NCI-H82 treated with DMSO at 0.1 percent for 48 hours (cell line): Measurements from ENCODE around the gene MTHFD1.

ENCODE experiments used
- DNase-seq: peaks from one replicate; lab custom pipeline; 2025; ENCODE audit not compliant: unreplicated experiment; lab: John Stamatoyannopoulos, UW

The MTHFD1 gene

GRCh38 chr14:64444984-64445845, 57.1 kb downstream of the MTHFD1 start:
- DNase-seq: no peak

- DNase-seq: no peak
These were observed 59.9 kb downstream of the MTHFD1 start for GRCh38 chr14:64447876-64448670.

DNA sequence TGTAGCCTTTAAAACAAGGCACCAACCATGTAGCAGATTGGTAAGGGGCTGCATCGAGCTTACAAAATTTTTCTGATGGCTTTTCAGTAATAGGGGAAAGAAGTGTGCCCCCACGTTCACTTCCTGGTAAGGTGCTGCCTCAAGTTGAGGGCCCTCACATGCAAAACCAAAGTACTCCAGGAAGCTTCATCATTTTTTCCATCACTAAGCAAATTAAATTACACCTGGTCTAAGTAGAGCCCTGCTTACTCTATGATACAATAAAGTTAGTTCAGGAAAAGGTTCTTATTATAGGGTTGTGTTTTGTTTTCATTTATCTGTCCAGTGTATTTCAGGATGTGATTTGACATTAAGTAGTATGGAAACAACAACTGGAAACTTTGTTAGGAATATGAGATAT, 62.1 kb downstream of the MTHFD1 start:
- DNase-seq: no peak

DNA sequence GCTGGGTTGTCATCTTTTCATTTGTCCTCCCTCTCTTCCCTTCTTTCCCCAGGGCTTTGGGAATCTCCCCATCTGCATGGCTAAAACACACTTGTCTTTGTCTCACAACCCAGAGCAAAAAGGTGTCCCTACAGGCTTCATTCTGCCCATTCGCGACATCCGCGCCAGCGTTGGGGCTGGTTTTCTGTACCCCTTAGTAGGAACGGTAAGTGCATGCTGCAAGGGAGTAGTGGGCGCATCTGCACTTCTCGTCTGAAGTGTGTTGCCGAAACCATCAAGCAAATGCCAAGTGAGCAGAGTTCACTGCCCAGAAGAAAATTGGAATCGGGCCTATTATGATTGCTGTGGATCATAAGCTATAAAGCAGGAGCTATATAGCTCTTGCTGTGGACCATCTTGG, 66.5 kb downstream of the MTHFD1 start:
- no peak for DNase-seq

- no peak for DNase-seq
These were observed 71.4 kb downstream of the MTHFD1 start for GRCh38 chr14:64459405-64460136.

GRCh38 chr14:64461221-64461620, 73.1 kb downstream of the MTHFD1 start:
- no peak for DNase-seq

- no peak for DNase-seq
These were observed 75.0 kb downstream of the MTHFD1 start for GRCh38 chr14:64463195-64463594.

GRCh38 chr14:64463873-64464272, 75.7 kb downstream of the MTHFD1 start:
- DNase-seq: no peak

GRCh38 chr14:64464651-64465050, 76.5 kb downstream of the MTHFD1 start:
- DNase-seq: no peak

DNA sequence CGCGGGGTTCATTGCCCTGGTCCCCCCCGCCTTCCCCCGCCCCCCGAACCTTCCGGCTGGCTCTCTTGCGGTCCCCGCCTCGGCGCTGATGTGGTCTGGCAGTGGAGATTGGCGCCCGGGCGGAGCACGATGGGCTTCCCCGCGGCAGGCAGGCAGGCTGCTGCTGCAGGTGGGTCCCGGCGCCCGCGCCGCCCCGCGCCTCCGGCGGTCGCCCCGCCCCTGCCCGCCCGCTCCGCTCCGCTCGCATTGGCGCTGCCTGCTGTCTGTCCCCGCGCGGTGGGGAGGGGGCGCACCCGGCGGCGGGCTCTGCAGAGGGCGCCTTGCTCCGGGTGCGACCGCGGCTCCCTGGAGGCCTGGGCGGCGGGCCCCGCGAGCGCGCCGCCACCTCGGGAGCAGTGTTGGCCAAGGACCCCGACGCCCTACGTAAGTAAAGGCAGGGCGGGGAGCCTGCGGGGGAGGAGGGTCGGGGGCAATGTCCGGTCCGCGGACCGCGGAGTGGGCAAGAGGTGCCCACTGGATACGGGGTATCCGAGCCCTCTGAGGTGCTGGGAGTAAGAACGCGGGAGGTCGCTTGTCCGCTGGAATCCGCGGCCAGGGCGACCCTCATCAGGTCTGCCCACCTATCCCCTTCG, 77.2 kb downstream of the MTHFD1 start, which contains the start of gene AKAP5:
Gene AKAP5 (plus strand): TSS at position 309 of the 632 bp plus-strand sequence. CDS start 2,896 bp downstream, outside the sequence.
- DNase-seq: peak; percentile 17

- peak; percentile 24 for DNase-seq
These were observed 77.8 kb downstream of the MTHFD1 start for GRCh38 chr14:64465831-64466554.

DNA sequence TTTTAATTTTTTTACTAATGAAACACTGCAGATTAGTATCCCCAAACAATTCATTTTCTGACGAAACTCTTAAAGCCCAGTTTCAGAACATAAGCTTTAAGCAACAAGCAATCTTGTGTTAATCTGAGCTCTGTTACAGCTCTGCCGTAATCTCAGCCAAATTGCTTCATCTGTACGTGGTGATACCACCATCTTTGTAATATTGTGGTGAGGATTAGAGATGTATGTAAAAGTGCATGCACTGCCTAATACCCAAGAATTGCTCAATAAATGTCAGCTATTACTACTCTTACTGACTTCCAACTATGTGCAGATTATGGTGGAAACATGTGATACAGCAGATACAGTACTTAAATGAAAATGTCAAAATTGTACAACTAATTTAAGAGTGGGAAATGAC, 78.9 kb downstream of the MTHFD1 start:
- no peak for DNase-seq

DNA sequence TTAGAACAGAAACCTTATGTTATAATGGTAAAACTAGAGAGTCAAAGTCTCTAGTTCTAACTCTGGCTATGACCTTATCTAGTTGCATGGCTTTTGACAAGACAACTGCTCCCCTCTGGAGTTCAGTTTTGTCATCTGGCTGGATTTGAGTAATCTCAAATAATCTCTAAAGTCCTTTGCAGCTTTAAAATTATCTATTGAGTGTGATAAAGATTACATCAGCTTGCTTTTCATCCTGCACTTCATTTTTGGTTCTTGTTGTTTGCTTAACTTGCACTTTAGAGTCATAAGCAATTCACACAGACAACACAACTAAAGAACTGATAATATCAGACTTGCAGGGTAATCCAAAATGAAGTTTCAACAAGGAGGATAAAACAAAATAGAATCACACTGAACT, 79.4 kb downstream of the MTHFD1 start:
- DNase-seq: no peak

GRCh38 chr14:64468451-64468850, 80.3 kb downstream of the MTHFD1 start:
- no peak for DNase-seq

DNA sequence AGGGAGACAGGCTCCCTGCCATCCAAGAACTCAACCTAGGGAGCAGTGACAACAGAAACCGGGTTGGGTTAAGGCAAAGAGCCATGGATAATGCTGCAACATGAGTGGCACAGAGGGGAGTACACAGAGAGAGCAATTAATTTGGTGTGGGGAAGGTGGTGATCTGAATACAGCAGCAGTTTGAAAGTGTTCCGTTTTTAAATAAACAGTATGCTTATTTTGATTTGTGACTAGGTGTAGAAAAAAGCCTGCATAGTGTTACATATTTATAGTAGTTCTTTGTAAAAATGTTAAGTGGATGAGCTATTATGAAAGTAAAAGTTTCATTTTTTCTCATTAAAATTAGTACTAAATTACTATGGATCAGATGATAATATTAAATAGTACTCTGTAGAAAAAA, 85.9 kb downstream of the MTHFD1 start:
- no peak for DNase-seq

DNA sequence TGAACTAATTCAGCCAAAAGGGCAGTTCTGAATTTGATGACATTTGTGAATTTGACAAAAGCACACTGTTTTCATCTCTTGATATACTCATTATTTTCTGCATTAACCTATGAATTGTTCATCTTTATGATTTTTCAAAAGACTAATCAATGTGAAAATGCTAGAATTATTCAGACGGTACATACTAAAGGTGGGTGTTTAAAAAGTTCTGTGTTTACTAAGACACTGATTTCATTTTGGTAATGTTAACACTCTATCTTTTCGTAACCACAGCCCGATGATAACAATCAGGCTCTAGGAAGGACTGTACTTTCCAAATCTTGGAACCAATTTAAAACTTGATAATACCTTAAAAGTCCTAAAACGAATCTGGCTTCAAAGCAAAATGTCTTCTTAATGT, 86.5 kb downstream of the MTHFD1 start:
- DNase-seq: no peak

DNA sequence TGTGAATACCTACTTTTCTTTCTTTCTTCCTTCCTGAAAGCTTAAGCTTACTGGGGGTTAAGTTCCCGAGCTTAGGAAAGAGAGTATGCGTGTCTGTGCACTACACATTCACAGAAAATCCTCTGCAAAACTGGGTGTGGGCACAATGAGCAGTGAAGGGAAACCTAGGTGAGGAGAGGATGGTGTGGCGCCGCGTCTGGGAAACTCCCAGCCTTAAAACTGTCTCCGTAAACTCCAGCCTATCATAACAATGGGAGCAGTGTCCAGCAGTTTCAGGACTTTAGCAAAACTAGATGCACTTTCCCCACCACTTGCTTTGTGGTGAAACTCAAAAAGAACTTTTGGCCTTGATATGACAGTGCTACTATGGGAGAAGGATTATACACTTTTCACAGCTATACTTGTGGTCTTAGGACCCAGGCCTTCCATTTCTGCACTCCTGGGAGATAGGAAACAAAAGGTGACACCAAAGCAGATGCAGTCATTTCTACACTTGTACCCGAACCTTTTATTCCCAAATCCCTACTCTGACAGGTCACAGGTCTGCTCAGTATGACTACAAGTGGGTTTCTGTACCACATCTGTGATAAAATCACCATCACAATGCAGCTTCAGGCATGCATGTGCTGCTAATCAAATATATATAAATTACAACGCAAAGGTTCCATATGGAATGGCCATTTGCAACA, 87.6 kb downstream of the MTHFD1 start:
- no peak for DNase-seq

GRCh38 chr14:64476438-64476837, 88.3 kb downstream of the MTHFD1 start:
- no peak for DNase-seq

DNA sequence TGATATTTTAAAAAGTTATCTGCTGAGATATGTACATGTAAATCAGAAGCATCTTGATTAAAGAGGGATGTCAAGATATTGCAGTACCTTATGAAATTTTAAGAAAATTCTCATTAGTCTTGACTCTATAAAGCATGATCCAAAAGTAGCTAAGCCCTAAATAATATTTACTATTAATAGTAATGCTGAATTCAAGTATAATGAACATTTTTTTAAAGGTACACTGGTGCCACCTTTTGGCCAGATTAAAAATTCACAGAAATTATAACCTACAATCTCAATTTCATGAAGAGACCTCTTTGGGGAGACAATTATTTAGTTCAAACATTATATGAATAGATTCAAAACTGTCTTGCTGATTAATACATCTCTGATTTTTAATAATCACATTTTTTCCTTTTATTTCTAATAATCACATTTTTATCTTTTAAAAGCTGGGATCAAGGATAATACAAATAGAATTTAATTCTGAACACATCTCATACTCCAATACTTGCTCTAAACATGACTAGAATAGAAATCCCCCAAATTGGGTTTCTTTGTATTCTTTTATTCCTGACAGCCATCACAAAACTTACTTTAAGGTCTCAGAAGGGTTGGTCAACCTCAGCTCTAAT, 90.6 kb downstream of the MTHFD1 start:
- DNase-seq: no peak
